ENCODE measurements around the gene ADGRF5. TPM values are rescaled to one million over a fixed set of nuclear protein-coding genes. Genes with fewer than 3 reads are reported as not detected.

Gene ADGRF5
- total and polyA plus RNA-seq, 10 of the 15 experiments (the other 5 are each of a cell fraction or from before 2014, with no cell fraction given), result 0.01 to 0.13 TPM; not detected in 8

DNA sequence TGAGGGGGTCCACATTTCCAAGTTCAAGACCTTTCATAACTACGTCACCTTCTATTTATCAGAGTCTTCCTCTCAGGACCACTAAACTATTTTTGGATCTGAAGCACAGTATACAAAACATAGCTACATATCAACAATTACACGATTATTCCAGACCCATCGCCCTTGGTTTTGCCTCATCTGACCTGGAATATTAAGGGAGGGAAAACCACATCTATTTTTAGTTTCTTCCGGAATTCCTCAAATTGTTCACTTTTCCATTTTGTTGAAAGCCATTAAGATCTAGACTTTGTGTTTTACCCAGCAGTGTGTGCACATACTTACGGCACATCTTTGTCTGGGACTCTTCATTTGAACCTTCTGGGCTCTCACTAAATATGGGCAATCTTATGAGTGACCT lies 12.0 kb upstream of the ADGRF5 start:
- CTCF ChIA-PET, result no interaction called here
- 29% methylated on average over 5 of the region's 5 CpGs for WGBS (ENCODE audit: insufficient coverage, insufficient replicate concordance, low lambda C conversion rate, missing lambda C conversion rate)
- Histone ChIP-seq H3K4me2 (ENCODE audit: control insufficient read depth, insufficient read depth) (no peak overlapping the region), H3K9me3 (replicated peaks; ENCODE audit: control insufficient read depth, insufficient read depth, low read length) (no peaks in the 10 kb centered on the region), H4K20me1 (ENCODE audit: control insufficient read depth, insufficient read depth) (no peaks in the 10 kb centered on the region), H3K27me3 (replicated peaks in 1 of 2; ENCODE audit: control insufficient read depth in 2 of 2, insufficient read depth in 2 of 2, low read length in 1 of 2) (no peaks in the 10 kb centered on the region), H3K79me2 (ENCODE audit: control insufficient read depth, insufficient read depth, low read length) (no peaks in the 10 kb centered on the region), H3K9ac (ENCODE audit: control insufficient read depth, insufficient read depth, low read length) (no peak overlapping the region), H3K4me3 (no peak overlapping the region), H3K36me3 (ENCODE audit: control insufficient read depth in 2 of 2, insufficient read depth in 2 of 2, low read length in 1 of 2) (no peaks in the 10 kb centered on the region), H3K4me1 (ENCODE audit: control insufficient read depth, insufficient read depth, low read length) (no peaks in the 10 kb centered on the region), H3K27ac (ENCODE audit: control insufficient read depth, insufficient read depth) (no peak overlapping the region), H2AFZ (ENCODE audit: control insufficient read depth, low read depth, low read length) (no peak overlapping the region)
- no TSS peak for BruUV-seq (replicated peaks)
- intact Hi-C loops (cut with micrococcal nuclease; ENCODE audit: unreplicated experiment), result no loop called here
- SMC1A ChIA-PET (ENCODE audit: uncharacterized antibody, unreplicated experiment), result no interaction called here
- FAIRE-seq, result no peak
- no peak for ATAC-seq
- DNase-seq (ENCODE audit: low read depth, low spot score), result no peak
- RAD21 ChIA-PET (ENCODE audit: unreplicated experiment), result no interaction called here
- in situ Hi-C loops (cut with MboI), result no loop called here
- POLR2A ChIA-PET, result no interaction called here
- TF ChIP-seq IKZF1 (conservative IDR thresholded peaks at IDR 0.05) (no peak), SP1 (IDR thresholded peaks at IDR 0.05; ENCODE audit: low read depth, low read length) (no peak), ZNF217 (IDR thresholded peaks at IDR 0.05) (no peak), MYC (IDR thresholded peaks at IDR 0.05; ENCODE audit: insufficient read depth, insufficient read length, insufficient replicate concordance, low read length, severe bottlenecking) (no peak), NFXL1 (IDR thresholded peaks at IDR 0.05; ENCODE audit: borderline replicate concordance) (no peak), IKZF2 (IDR thresholded peaks at IDR 0.05) (no peak), TARDBP (IDR thresholded peaks at IDR 0.05; ENCODE audit: borderline replicate concordance) (no peak), STAT3 (IDR thresholded peaks at IDR 0.05; ENCODE audit: low read depth, low read length) (no peak), ETV6 (conservative IDR thresholded peaks at IDR 0.05 in 1 of 2, IDR thresholded peaks at IDR 0.05 in 1 of 2; ENCODE audit: borderline replicate concordance in 1 of 2, low read depth in 1 of 2) (no peak), BCL11A (IDR thresholded peaks at IDR 0.05; ENCODE audit: low read depth, low read length) (no peak), EZH2 (IDR thresholded peaks at IDR 0.05; ENCODE audit: borderline replicate concordance, control insufficient read depth, low read depth, low read length) (no peak), SIX5 (IDR thresholded peaks at IDR 0.05; ENCODE audit: low read depth, low read length, severe bottlenecking) (no peak), JUND (IDR thresholded peaks at IDR 0.05; ENCODE audit: low read depth, low read length) (no peak), CBFB (IDR thresholded peaks at IDR 0.05; ENCODE audit: low read depth) (no peak)
- TF ChIP-seq, protein P1, sequence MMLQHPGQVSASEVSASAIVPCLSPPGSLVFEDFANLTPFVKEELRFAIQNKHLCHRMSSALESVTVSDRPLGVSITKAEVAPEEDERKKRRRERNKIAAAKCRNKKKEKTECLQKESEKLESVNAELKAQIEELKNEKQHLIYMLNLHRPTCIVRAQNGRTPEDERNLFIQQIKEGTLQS (IDR thresholded peaks at IDR 0.05; ENCODE audit: borderline replicate concordance, extremely low read depth, low read depth, low read length), result no peak
- TF ChIP-seq, protein P2, sequence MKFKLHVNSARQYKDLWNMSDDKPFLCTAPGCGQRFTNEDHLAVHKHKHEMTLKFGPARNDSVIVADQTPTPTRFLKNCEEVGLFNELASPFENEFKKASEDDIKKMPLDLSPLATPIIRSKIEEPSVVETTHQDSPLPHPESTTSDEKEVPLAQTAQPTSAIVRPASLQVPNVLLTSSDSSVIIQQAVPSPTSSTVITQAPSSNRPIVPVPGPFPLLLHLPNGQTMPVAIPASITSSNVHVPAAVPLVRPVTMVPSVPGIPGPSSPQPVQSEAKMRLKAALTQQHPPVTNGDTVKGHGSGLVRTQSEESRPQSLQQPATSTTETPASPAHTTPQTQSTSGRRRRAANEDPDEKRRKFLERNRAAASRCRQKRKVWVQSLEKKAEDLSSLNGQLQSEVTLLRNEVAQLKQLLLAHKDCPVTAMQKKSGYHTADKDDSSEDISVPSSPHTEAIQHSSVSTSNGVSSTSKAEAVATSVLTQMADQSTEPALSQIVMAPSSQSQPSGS (IDR thresholded peaks at IDR 0.05; ENCODE audit: low read length), result no peak
- TF ChIP-seq, protein P3, sequence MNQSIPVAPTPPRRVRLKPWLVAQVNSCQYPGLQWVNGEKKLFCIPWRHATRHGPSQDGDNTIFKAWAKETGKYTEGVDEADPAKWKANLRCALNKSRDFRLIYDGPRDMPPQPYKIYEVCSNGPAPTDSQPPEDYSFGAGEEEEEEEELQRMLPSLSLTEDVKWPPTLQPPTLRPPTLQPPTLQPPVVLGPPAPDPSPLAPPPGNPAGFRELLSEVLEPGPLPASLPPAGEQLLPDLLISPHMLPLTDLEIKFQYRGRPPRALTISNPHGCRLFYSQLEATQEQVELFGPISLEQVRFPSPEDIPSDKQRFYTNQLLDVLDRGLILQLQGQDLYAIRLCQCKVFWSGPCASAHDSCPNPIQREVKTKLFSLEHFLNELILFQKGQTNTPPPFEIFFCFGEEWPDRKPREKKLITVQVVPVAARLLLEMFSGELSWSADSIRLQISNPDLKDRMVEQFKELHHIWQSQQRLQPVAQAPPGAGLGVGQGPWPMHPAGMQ (IDR thresholded peaks at IDR 0.05; ENCODE audit: borderline replicate concordance), result no peak
- TF ChIP-seq, protein P4, sequence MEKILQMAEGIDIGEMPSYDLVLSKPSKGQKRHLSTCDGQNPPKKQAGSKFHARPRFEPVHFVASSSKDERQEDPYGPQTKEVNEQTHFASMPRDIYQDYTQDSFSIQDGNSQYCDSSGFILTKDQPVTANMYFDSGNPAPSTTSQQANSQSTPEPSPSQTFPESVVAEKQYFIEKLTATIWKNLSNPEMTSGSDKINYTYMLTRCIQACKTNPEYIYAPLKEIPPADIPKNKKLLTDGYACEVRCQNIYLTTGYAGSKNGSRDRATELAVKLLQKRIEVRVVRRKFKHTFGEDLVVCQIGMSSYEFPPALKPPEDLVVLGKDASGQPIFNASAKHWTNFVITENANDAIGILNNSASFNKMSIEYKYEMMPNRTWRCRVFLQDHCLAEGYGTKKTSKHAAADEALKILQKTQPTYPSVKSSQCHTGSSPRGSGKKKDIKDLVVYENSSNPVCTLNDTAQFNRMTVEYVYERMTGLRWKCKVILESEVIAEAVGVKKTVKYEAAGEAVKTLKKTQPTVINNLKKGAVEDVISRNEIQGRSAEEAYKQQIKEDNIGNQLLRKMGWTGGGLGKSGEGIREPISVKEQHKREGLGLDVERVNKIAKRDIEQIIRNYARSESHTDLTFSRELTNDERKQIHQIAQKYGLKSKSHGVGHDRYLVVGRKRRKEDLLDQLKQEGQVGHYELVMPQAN (conservative IDR thresholded peaks at IDR 0.05), result no peak

Data from GM12878 (cell line).